Measurements from ENCODE around the gene SLC2A4RG. TPM values are rescaled to one million over a fixed set of nuclear protein-coding genes. Genes with fewer than 3 reads are reported as not detected.

The SLC2A4RG gene
- total RNA-seq, 1 donor from 2014 or later = 10.4 TPM

GRCh38 chr20:63746751-63747315, 7.3 kb downstream of the SLC2A4RG start:
- no peaks in the 10 kb centered on the region for H3K9me3 ChIP-seq (ENCODE audit: control insufficient read depth in 3 of 3, low read length in 3 of 3)
- no peak overlapping the region for H3K4me3 ChIP-seq (ENCODE audit: low read length in 3 of 3)
- peaks cover 8 to 13% (median 9%) of the 10 kb centered on the region in 3 donors for H3K36me3 ChIP-seq (ENCODE audit: control insufficient read depth in 3 of 3, insufficient read depth in 3 of 3, low read length in 3 of 3)
- H3K4me1 ChIP-seq (ENCODE audit: control insufficient read depth in 3 of 3, insufficient read depth in 3 of 3, low read length in 3 of 3) = peaks cover 1 to 4% (median 4%) of the 10 kb centered on the region in 3 donors
- H3K27me3 ChIP-seq (ENCODE audit: control insufficient read depth in 3 of 3, insufficient read depth in 3 of 3, low read length in 3 of 3) = no peaks in the 10 kb centered on the region
- H3K27ac ChIP-seq (ENCODE audit: low read depth, low read length) = no peak overlapping the region
- H3K9ac ChIP-seq (ENCODE audit: low read depth in 1 of 3, low read length in 3 of 3) = no peak overlapping the region

GRCh38 chr20:63747622-63748069, 8.1 kb downstream of the SLC2A4RG start:
- peaks cover 7 to 11% (median 7%) of the 10 kb centered on the region in 3 donors for H3K36me3 ChIP-seq (ENCODE audit: control insufficient read depth in 3 of 3, insufficient read depth in 3 of 3, low read length in 3 of 3)
- H3K4me3 ChIP-seq (ENCODE audit: low read length in 3 of 3) = no peak overlapping the region
- no peak overlapping the region for H3K9ac ChIP-seq (ENCODE audit: low read depth in 1 of 3, low read length in 3 of 3)
- H3K4me1 ChIP-seq (ENCODE audit: control insufficient read depth in 3 of 3, insufficient read depth in 3 of 3, low read length in 3 of 3) = peaks cover 0 to 1% (median 0%) of the 10 kb centered on the region in 3 donors
- H3K27me3 ChIP-seq (ENCODE audit: control insufficient read depth in 3 of 3, insufficient read depth in 3 of 3, low read length in 3 of 3) = no peaks in the 10 kb centered on the region
- no peaks in the 10 kb centered on the region for H3K9me3 ChIP-seq (ENCODE audit: control insufficient read depth in 3 of 3, low read length in 3 of 3)
- no peak overlapping the region for H3K27ac ChIP-seq (ENCODE audit: low read depth, low read length)

- H3K27ac ChIP-seq (ENCODE audit: low read depth, low read length) = no peak overlapping the region
- no peaks in the 10 kb centered on the region for H3K27me3 ChIP-seq (ENCODE audit: control insufficient read depth in 3 of 3, insufficient read depth in 3 of 3, low read length in 3 of 3)
- no peak overlapping the region for H3K9ac ChIP-seq (ENCODE audit: low read depth in 1 of 3, low read length in 3 of 3)
- peaks cover 3 to 8% (median 5%) of the 10 kb centered on the region in 3 donors for H3K36me3 ChIP-seq (ENCODE audit: control insufficient read depth in 3 of 3, insufficient read depth in 3 of 3, low read length in 3 of 3)
- no peaks in the 10 kb centered on the region for H3K9me3 ChIP-seq (ENCODE audit: control insufficient read depth in 3 of 3, low read length in 3 of 3)
- H3K4me3 ChIP-seq (ENCODE audit: low read length in 3 of 3) = no peak overlapping the region
- H3K4me1 ChIP-seq (ENCODE audit: control insufficient read depth in 3 of 3, insufficient read depth in 3 of 3, low read length in 3 of 3) = no peaks in the 10 kb centered on the region
Observed at GRCh38 chr20:63748070-63748933, 8.7 kb downstream of the SLC2A4RG start.

GRCh38 chr20:63748934-63749270, 9.3 kb downstream of the SLC2A4RG start:
- Histone ChIP-seq H3K4me3 (ENCODE audit: low read length in 3 of 3) (no peak overlapping the region), H3K9ac (ENCODE audit: low read depth in 1 of 3, low read length in 3 of 3) (no peak overlapping the region), H3K9me3 (ENCODE audit: control insufficient read depth in 3 of 3, low read length in 3 of 3) (no peaks in the 10 kb centered on the region), H3K27me3 (ENCODE audit: control insufficient read depth in 3 of 3, insufficient read depth in 3 of 3, low read length in 3 of 3) (no peaks in the 10 kb centered on the region), H3K36me3 (ENCODE audit: control insufficient read depth in 3 of 3, insufficient read depth in 3 of 3, low read length in 3 of 3) (peaks cover 0 to 4% (median 2%) of the 10 kb centered on the region in 3 donors), H3K4me1 (ENCODE audit: control insufficient read depth in 3 of 3, insufficient read depth in 3 of 3, low read length in 3 of 3) (no peaks in the 10 kb centered on the region), H3K27ac (ENCODE audit: low read depth, low read length) (no peak overlapping the region)

GRCh38 chr20:63749597-63750508, 10.3 kb downstream of the SLC2A4RG start:
- no peaks in the 10 kb centered on the region for H3K27me3 ChIP-seq (ENCODE audit: control insufficient read depth in 3 of 3, insufficient read depth in 3 of 3, low read length in 3 of 3)
- no peaks in the 10 kb centered on the region for H3K4me1 ChIP-seq (ENCODE audit: control insufficient read depth in 3 of 3, insufficient read depth in 3 of 3, low read length in 3 of 3)
- H3K9ac ChIP-seq (ENCODE audit: low read depth in 1 of 3, low read length in 3 of 3) = no peak overlapping the region
- H3K36me3 ChIP-seq (ENCODE audit: control insufficient read depth in 3 of 3, insufficient read depth in 3 of 3, low read length in 3 of 3) = peaks cover 0 to 2% (median 2%) of the 10 kb centered on the region in 3 donors
- no peaks in the 10 kb centered on the region for H3K9me3 ChIP-seq (ENCODE audit: control insufficient read depth in 3 of 3, low read length in 3 of 3)
- no peak overlapping the region for H3K4me3 ChIP-seq (ENCODE audit: low read length in 3 of 3)
- no peak overlapping the region for H3K27ac ChIP-seq (ENCODE audit: low read depth, low read length)

GRCh38 chr20:63750807-63751470, 11.4 kb downstream of the SLC2A4RG start:
- H3K9ac ChIP-seq (ENCODE audit: low read depth in 1 of 3, low read length in 3 of 3) = no peak overlapping the region
- no peaks in the 10 kb centered on the region for H3K9me3 ChIP-seq (ENCODE audit: control insufficient read depth in 3 of 3, low read length in 3 of 3)
- no peaks in the 10 kb centered on the region for H3K27me3 ChIP-seq (ENCODE audit: control insufficient read depth in 3 of 3, insufficient read depth in 3 of 3, low read length in 3 of 3)
- no peak overlapping the region for H3K4me3 ChIP-seq (ENCODE audit: low read length in 3 of 3)
- no peak overlapping the region for H3K27ac ChIP-seq (ENCODE audit: low read depth, low read length)
- H3K36me3 ChIP-seq (ENCODE audit: control insufficient read depth in 3 of 3, insufficient read depth in 3 of 3, low read length in 3 of 3) = peaks cover 0 to 2% (median 0%) of the 10 kb centered on the region in 3 donors
- H3K4me1 ChIP-seq (ENCODE audit: control insufficient read depth in 3 of 3, insufficient read depth in 3 of 3, low read length in 3 of 3) = no peaks in the 10 kb centered on the region

- Histone ChIP-seq H3K27ac (ENCODE audit: low read depth, low read length) (no peak overlapping the region), H3K4me1 (ENCODE audit: control insufficient read depth in 3 of 3, insufficient read depth in 3 of 3, low read length in 3 of 3) (no peaks in the 10 kb centered on the region), H3K9ac (ENCODE audit: low read depth in 1 of 3, low read length in 3 of 3) (no peak overlapping the region), H3K9me3 (ENCODE audit: control insufficient read depth in 3 of 3, low read length in 3 of 3) (no peaks in the 10 kb centered on the region), H3K4me3 (ENCODE audit: low read length in 3 of 3) (no peak overlapping the region), H3K27me3 (ENCODE audit: control insufficient read depth in 3 of 3, insufficient read depth in 3 of 3, low read length in 3 of 3) (no peaks in the 10 kb centered on the region), H3K36me3 (ENCODE audit: control insufficient read depth in 3 of 3, insufficient read depth in 3 of 3, low read length in 3 of 3) (peaks cover 0 to 2% (median 0%) of the 10 kb centered on the region in 3 donors)
Observed at GRCh38 chr20:63751471-63752271, 12.1 kb downstream of the SLC2A4RG start.

GRCh38 chr20:63752411-63753101, 13.0 kb downstream of the SLC2A4RG start:
- H3K4me1 ChIP-seq (ENCODE audit: control insufficient read depth in 3 of 3, insufficient read depth in 3 of 3, low read length in 3 of 3) = no peaks in the 10 kb centered on the region
- H3K4me3 ChIP-seq (ENCODE audit: low read length in 3 of 3) = no peak overlapping the region
- no peaks in the 10 kb centered on the region for H3K27me3 ChIP-seq (ENCODE audit: control insufficient read depth in 3 of 3, insufficient read depth in 3 of 3, low read length in 3 of 3)
- H3K36me3 ChIP-seq (ENCODE audit: control insufficient read depth in 3 of 3, insufficient read depth in 3 of 3, low read length in 3 of 3) = peaks cover 0 to 3% (median 0%) of the 10 kb centered on the region in 3 donors
- no peaks in the 10 kb centered on the region for H3K9me3 ChIP-seq (ENCODE audit: control insufficient read depth in 3 of 3, low read length in 3 of 3)
- no peak overlapping the region for H3K27ac ChIP-seq (ENCODE audit: low read depth, low read length)
- H3K9ac ChIP-seq (ENCODE audit: low read depth in 1 of 3, low read length in 3 of 3) = no peak overlapping the region

Measured in skeletal muscle tissue (tissue), 4 donors.